SIG-M5 (cell line): ENCODE data around the gene DHX16.
"Not testable (repeated sequence)": the region's sequence is repeated elsewhere in the genome, so short reads cannot be mapped to it uniquely, and the experiment has no call there.

Experiments used
- DNase-seq: peaks from one replicate; lab custom pipeline; 2025; lab: John Stamatoyannopoulos, UW

The DHX16 gene

DNA sequence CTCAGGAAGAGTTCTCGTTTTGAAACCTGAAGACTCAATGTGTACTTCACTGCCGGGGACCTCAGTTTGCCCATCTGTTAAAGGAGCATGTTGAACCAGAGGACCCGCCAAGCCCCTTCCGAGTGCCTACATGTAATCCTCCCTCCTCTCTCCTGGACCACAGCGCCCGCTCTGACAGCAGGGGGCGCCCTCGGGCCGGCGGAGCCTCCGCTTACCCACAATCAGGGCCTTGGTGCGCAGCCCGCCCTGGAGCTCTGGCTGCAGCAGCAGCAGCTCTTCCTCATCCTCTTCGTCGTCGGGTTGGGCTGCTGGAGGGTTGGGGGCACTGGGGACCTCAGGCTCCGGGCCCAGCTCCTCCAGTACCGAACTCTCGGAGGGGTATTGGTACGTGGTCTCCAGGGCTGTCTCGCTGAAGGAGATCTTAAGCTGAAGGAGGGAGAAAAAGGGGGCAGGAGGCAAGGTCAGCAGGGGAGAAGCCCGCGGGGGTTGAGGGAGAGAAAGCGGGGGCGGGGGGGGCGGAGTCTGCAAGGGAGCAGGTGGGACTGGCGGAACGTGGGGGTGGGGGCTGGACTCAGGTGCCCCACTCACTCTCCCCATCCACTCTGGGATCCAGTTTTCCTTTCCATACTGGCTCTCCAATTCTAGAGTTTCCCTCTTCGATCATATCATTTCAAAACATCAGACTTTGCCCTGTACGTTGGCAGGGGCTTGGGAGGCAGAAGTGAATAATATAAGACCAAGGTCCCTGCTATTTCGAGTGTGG lies 6.3 kb upstream of the DHX16 start:
- no peak for DNase-seq

DNA sequence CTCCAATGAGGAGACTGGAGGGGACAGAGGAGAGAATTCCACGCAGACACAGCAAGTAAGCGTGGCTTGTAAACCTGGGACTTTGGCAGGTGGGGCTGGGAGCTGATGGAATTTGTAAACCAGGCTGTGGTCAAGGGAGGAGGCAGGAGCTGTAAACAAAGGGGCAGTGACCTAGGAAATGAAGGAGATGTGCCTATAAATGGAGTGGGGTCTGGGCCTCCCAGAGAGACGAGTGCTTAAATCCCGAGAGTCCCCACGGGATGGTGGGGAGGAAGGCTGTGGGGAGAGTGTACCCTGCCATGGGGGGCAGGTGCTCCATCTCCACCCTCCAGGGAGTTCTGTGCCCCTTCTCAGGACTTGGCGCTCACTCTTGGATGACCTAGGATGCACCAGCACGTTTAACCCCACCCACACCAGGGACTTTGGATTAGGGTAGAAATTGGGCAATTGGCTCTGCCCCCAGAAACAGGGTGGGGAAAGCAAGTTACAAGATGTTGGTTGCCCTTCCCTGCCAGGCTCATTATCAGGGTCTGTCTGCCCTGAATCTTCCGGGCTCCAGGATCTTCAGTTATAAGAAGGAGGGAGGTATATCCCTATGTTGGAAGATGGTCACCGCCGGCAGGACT lies 4.0 kb upstream of the DHX16 start:
- DNase-seq: no peak

DNA sequence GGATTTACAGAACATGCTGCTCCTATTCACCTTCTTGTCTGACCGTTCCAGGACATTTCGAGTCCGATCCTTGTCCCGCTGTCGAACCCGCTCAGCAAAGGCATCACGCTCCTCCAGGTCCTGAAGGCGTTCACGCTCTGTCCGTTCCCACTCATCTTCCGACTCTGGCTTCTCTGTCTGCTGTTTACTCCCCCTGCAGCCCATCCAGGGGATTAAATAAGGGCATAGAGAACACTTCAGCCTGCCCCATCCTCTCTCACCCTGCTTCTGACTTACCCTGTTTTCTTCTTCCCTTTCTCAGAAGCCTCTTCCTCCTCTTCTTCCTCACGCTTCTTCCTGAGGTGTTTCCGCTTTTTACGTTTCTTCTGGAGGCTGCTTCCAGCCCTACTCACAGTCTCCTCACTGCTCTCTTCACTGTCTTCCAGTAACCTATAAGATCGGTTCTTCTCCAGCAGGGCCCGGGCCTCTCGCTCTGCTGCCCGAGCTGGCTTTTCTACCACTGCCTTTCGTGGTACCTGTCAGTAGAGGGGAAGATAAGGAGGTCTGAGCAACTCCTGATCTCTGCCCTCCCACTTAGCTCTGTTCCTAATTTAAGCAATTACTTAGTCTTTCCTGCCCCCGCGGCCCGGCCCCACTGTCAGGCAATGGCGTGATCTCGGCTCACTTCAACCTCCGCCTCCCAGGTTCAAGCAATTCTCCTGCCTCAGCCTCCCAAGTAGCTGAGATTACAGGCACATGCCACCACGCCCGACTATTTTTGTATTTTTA lies 1.9 kb downstream of the DHX16 start:
- DNase-seq: no peak

DNA sequence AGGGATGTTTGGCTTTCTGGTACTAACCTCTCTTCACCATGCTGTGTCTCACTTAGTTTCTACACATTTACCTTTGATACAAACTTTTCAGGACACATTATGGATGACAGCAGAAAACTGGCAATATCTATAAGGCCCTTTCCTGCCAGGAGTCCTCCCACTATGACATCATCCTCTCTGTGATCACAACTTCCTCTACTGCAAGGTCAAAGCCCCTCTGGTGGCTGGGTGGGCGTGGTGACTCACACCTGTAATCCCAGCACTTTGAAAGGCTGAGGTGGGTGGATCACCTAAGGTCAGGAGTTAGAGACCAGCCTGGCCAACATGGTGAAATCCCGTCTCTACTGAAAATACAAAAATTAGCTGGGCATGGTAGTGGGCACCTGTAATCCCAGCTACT lies 6.5 kb downstream of the DHX16 start:
- DNase-seq: not testable (repeated sequence)

DNA sequence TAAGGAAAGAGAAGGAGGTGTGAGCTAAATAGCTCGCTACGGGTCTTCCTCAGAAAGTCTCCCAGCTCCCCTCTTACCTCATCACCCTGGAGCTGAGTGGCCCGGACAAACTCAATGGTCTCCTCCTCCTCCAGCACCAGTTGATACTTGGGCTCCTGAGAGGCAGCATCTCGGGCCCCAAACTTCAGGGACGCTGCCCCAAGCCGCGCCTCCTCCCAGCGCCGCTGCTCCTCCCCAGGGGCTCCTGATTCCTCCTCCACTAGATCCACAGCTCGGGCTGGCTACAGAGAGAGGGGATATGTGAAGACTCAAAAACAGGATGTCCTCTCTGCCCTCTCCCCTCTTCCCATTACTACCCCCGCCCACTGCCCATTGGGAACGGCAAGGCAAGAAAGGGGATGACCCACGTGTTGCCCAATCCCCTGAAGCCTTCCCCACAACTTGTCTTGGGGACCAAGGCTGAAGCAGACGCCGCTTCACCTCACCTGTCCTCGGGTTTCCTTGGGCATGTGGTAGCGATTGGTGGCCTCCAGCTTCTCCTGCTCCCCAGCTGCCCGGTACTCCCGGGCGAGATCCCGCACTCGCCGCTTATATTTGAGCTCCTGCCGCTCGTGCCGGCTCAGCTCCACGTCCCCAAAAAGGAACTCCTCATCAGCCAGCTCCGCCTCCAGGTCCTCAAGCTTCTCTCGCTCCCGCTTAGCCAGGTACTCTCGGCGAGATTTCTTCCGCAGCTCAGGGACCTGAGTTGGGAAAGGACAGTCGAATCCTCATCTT lies 7.6 kb downstream of the DHX16 start:
- no peak for DNase-seq

DNA sequence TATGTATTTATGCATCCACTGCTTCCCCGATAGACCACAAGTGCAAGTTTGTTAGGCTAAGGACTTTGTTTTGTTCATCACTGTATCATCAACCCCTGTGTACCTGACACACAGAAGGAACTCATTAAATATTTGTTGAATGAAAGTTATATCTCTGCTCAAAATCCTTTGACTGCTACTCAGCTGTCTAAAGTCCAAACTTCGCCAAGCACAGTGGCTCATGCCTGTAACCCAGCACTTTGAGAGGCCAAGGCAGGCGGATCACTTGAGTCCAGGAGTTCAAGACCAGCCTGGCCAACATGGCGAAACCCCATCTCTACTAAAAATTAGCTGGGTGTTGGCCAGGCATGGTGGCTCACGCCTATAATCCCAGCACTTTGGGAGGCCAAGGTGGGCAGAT lies 14.9 kb downstream of the DHX16 start:
- not testable (repeated sequence) for DNase-seq

DNA sequence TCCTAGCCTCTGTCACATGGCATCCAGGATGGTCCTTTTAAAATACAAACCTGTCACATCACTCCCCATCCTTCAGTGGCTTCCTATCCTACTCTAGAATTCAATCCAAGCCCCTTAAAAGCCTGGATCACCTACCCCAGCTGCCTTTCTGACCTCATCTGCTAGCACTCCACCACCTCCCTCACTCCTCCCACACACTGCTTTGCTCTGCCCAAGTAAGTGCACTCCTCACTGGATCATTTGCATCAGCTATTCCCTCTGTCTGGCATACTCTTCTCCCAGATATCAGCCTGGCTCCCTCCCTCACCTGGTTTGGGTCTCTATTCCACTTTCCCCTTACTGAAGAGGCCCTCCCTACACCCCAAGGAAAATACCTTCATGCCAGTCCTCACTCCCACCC lies 15.4 kb downstream of the DHX16 start:
- DNase-seq: no peak

DNA sequence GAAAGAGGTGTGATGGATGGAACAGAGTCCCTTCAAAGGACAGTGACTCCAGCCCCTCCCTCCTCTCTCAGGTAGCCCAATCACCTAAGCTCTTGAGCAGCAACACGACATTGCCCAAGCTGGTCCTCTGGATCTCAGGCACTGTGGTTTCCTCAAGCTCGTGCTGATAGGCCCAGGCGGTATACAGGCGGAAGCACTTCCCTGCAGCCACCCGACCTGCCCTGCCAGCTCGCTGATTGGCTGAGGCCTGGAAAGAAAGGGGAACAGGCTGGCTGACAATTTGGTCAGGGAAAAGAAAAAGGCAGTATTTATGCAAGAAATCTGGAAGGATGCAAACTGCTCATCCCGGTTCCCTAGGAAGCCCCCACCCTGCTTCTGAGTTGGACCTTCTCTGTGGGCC lies 16.3 kb downstream of the DHX16 start:
- no peak for DNase-seq

DNA sequence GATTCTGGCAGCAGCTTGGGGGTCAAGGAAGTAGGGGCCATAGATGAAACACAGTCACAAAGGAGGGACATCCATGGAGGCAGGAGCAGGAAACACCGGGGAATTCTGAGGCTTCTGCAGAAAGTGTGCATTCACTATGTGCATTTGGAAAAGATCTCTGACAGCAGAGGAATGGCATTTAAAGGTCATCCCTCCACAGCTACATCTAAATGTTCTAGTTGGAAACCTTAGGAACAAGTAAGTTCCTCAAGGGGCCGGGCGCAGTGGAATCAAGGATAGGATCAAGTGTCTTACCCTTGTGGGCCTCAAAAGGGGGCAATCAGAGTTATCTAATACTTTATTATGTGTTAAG lies 17.1 kb downstream of the DHX16 start:
- no peak for DNase-seq

DNA sequence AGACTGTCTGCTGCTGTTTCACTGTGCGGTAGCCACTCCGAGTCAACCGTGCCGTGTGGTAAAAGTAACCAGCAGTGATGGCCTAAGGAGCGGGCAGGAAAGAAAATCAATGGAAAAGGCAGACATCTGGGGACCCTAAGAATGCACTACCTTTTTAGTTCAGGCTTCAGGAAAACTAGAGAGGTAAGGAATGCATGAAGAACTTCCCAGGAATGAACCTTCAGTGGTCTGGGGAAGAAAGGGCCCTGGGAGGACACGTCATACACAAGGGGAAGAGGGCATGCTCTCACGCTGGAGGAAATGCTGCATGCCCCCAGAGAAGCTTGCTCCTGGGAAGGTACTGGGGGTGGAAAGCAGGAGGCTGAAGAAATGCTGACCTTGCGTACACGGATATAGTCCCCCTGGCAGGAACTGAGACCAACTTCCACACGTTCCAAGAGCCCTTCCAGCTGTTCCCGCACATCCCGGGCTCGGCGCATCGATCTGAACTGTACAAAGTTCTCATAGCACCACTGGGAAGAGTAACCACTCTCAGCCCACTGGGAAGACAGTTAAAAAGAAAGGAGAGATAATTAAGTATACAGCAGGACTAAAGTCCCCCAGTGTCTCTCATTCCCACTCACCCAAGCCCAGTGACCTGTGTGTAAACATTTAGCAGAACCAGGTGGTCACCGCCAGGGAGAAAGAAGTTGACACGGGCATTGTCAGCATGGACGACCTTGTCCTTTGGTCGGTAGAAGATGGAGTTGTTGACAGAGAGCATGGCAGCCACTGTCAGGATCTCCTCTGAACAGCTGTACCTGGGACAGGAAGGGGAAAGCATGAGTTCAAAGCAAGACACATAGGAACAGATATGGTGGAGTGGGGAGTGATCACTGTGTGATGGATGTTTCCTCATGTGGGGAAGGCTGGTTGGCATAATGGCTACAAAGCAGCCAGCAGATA lies 17.7 kb downstream of the DHX16 start:
- no peak for DNase-seq

DNA sequence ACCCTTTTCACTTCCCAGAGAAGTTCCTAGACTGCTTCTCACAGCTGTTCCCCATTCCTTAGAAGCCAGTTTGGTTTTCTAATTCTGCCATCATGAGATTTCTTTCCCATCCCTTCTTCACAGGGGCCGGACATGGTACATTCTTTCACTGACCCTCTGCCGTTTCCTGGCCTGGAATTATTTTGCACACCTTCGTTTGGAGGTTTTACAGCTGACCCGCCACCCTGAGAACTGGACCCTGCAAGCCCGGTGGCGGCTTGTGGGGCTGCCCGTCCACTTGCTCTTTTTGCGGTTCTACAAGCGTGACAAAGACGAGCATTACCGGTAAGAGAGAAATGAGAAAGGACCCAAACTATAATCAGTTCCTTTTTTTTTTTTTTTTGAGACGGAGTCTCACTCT lies 21.7 kb downstream of the DHX16 start:
- DNase-seq: no peak

DNA sequence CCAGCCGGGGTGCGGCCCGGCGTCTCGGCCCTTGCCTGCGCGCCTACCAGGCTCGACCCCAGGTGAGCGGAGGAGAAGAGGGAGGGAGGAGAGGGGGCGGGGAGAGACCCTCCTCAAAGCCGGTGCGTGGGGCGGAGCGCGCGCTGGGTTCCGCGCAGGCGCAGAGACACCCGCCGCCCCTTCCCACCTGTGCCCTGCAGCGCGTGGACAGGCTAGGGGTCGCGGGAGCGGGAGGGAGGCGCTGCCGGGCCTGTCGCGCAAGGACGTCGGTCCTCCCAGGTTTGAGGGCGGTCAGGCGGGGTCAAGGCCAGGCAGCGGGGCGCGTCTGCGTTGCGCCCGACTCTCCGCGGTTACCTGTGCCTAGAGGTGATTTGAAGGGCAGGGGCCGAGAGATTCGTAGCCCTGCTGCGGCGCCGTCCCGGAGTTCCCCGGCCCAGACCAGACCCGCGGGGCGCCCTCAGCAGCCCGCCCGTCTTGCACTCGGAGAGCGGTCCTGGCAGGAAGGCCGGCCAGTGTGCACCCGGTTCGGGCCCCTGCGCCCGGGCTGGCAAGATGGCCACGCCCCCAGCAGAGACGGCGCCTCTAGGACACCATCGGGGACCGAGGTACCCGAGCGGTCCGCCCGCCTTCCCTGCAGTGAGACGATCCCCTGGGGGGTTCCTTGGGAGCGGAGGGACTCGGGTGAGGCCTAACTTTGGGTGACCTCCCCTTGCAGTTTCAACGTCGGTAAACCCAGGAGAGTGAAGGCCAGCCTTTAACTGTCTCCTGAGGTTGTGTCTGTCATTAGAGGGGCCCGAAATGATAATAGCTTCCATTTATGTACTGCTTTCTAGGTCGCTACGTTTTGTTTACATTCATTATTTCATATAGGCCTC lies 25.3 kb downstream of the DHX16 start:
- DNase-seq: no peak

DNA sequence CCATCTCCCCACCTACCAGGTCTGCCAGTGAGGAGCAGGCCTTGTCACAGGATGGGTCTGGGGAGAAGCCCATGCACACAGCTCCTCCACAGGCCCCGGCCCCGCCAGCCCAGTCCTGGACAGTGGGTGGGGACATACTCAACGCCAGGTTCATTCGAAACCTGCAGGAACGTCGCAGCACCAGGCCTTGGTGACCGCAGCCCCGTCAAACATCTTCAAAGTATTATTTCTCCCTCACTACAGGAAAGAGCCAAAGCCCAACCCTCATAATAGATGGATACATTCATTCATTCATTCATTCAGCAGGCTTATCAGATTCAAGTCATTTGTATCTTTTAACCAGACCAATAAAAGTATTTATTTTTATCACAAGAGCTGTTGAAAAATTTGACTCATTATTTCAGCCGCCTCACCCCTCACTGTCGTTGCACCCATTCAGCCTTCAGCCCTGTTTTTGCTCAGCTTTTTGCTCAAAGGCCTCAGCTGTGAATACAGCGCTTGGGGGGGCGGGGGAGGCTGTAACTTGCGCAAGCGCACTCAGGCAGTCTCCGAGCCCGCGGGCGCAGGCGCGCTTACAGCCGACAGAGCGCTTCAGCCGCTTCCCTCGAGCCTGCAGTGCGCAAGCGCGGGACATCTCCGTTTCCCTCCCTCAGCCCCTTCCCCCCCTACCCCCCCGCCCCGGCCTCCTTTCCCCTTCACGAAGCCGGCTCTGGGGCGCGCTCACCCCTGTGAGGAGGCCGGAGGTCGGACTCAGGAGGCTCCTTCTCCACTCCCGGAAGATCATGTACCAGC lies 26.2 kb downstream of the DHX16 start, which contains the start of gene C6orf136:
Gene C6orf136, plus strand, starts transcription at position 684 of the 792 bp plus-strand sequence. Its CDS starts 99 bp downstream, at position 783.
- DNase-seq: peak; percentile 32

DNA sequence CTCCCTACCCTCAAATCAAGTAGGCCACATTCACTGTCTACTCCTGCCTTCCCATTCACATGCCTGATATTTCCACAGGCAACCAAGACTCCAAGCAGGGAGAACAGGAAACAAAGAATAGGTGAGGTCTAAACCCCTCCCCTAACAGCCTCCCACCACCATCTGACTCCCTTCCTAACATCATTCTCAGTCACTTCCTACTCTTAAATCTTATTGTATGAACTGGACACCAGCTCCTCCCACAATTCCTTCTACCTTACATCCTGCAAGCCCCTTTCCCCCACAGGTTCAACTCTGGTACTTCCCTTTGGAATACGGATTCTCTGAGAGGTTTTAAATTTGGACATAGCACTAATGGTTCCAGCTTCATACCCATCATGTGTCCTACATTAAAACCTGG lies 26.8 kb downstream of the DHX16 start:
- no peak for DNase-seq

DNA sequence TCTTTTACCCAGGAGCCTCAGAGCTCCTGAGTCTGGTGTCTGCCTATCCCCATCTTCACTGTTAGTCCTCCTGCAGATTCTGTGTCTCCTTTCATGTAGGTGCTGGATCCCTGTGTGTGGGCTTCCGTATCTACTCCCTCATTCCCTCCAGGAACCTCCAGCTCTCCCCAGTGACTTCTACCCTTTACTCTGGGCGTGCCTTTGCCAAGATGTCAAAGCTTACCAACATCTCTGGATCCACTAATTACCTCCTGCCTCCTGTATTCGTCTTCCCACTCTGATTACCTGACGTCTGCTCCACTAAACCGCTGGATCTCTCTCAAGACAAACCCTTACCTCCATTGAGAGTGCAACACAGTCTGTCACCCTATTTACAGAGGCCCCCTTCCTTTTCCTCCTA lies 28.0 kb downstream of the DHX16 start:
- no peak for DNase-seq

DNA sequence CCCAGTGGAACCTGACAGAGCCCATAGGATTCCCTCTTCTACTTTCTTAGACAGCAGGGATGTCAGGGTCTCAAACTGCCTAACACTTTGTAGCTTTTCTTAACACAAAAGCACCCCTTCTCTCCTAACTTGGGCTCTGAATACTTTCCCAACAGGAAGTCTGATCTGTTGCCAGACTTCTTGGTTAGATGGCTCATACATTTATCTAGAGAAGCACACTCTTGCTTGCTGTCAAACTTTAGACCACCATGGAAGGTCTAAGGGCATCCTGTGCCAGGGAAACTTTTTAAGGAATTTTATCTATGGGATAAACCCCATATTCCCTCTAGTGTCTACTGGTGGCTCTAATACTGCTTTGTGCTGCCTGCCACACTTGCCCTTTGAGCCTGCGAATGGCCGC lies 29.1 kb downstream of the DHX16 start:
- DNase-seq: no peak

DNA sequence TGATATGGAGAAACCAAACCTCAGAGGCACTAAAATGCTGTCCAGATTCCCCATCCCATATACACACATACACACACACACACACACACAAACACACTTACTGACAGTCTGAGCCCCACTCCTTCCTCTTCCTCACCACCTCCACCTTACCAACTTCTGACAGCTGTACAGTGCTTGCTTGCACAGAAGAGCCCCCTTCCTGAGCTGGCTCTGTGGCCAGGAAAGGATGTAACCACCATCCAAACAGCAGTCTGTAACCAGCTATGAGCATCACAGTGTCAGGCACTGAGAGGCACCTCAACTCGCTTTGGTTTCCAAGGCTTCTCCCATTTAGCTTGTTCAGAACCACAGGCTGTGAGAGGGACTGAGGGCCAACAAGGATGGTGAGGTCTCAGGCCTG lies 31.8 kb downstream of the DHX16 start:
- DNase-seq: no peak

DNA sequence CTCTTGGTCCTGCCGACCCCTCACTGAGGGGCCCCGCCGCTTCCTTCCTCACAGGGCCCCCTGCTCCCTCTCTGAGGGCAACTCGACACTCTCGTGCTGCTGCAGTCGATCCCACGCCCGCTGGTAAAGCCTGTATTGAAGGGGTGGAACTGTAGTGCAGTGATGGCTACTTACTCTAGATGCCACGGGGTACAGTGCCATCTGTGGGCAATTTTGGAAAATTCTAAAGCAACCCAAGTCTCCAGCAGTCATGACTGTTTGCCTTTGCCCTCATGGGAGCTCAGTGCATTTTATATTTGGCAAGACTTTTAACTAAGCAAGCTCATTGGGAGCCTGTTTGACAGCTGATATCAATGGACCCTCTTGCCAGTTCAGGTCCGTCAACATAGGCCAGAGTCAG lies 32.3 kb downstream of the DHX16 start:
- no peak for DNase-seq

DNA sequence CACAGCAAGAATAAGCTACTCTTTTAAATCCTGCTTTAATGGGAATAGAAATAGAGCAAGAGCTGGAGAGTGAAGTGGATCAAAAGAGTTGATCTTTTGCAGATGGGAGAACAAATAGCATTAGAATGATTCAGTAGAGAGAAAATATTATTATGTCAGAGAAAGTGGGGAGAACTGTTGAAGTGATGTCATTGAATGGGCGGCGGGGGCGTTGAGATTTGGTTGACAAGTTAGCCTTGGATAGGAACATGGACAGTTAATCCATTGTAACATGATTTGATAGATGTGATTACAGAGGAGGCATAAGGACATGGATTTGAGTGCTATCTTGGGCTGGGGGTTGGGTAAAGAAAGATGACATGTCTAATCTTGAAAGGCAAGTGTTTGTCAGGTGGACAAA lies 37.0 kb downstream of the DHX16 start:
- no peak for DNase-seq
